Hepatocyte (in vitro differentiated cells): Measurements from ENCODE around the gene CCDC88C.

ENCODE experiments used
- EZH2 ChIP-seq: fragments of 200-600 bp; sonication (generic); IDR thresholded peaks from 2 replicates; pipeline ENCODE4 v1.6.1; 2016; ENCODE audit warnings: antibody characterized with exemption, mild to moderate bottlenecking, borderline replicate concordance
- TF ChIP-seq, protein P1 (sequence below): fragments of 200-600 bp; sonication (generic); IDR thresholded peaks from 2 replicates; pipeline ENCODE4 v1.5.1; 2016; ENCODE audit warnings: antibody characterized with exemption, mild to moderate bottlenecking; ENCODE audit not compliant: poor library complexity

DNA sequence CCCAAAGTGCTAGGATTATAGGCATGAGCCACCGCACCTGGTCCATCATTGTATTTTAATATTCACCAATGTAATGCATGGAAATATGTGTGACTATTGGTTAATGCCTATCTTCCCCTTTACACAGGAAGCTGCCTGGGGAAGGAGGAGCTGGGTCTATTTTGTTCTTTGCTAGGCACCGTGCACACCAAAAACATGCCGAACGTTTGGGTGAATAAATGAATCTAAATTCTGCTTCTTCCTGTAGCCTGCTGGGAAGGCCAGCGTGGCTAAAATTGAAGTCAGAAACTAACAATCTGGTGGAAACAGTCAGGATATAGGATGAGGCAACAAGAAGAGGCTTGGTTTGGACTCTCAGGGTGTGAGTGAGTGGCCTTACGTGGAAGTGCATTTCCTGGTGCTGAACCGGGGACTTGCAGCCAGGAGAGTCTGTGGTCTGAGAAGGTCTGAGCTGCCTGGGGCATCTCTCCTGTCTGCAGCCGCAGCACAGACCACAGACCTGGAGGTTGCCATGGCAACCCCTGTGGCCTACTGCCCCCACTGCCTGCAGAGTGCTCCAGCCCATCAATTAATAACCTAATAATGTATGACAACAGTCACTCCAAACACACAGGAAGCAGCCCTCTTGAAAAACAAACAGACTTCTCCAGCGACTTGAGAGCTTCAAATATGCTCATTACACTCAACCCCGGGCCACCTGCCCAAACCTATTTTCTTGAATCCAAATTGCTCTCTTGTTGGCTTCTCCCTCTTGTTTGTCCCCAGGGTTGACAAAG lies 167.6 kb downstream of the CCDC88C start:
- no peak for TF ChIP-seq EZH2
- TF ChIP-seq, protein P1, sequence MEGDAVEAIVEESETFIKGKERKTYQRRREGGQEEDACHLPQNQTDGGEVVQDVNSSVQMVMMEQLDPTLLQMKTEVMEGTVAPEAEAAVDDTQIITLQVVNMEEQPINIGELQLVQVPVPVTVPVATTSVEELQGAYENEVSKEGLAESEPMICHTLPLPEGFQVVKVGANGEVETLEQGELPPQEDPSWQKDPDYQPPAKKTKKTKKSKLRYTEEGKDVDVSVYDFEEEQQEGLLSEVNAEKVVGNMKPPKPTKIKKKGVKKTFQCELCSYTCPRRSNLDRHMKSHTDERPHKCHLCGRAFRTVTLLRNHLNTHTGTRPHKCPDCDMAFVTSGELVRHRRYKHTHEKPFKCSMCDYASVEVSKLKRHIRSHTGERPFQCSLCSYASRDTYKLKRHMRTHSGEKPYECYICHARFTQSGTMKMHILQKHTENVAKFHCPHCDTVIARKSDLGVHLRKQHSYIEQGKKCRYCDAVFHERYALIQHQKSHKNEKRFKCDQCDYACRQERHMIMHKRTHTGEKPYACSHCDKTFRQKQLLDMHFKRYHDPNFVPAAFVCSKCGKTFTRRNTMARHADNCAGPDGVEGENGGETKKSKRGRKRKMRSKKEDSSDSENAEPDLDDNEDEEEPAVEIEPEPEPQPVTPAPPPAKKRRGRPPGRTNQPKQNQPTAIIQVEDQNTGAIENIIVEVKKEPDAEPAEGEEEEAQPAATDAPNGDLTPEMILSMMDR, result no peak
